GM12878 (cell line): ENCODE measurements around the gene NDUFB1. TPM values are rescaled to one million over a fixed set of nuclear protein-coding genes. Genes with fewer than 3 reads are reported as not detected.

ENCODE experiments used
- ATAC-seq: fragments of 200-7000 bp; cut with Tn5 transposase; 3 replicates; pipeline ENCODE4 v1.9.1; 2020; ENCODE audit warnings: mild to moderate bottlenecking, moderate library complexity
- BruUV-seq: library from RNA; stranded (reverse); fragments of 400-500 nt; replicated peaks from 2 replicates; lab custom pipeline; 2021; lab: Mats Ljungman, UMichigan
- CTCF ChIA-PET: fragments of 300-600 bp; sonication (Branson Sonifier 250); formaldehyde crosslinking; extraction: SDS; loops from one replicate; lab custom pipeline; 2021; ENCODE audit warnings: inconsistent platforms; lab: Yijun Ruan, JAX
- POLR2A ChIA-PET: fragments of 350-600 bp; formaldehyde crosslinking; extraction: SDS; loops from one replicate; lab custom pipeline; 2021; ENCODE audit warnings: inconsistent platforms; lab: Charles Lee
- RAD21 ChIA-PET: fragments of 300-600 bp; sonication (Branson Sonifier 250); formaldehyde crosslinking; loops from one replicate; lab custom pipeline; 2023; ENCODE audit warnings: antibody characterized with exemption; ENCODE audit not compliant: unreplicated experiment; lab: Charles Lee
- SMC1A ChIA-PET: fragments of 300-600 bp; sonication (Branson Sonifier 250); formaldehyde crosslinking; loops from one replicate; lab custom pipeline; 2023; ENCODE audit not compliant: unreplicated experiment, uncharacterized antibody; lab: Charles Lee
- DNase-seq: peaks from one replicate; pipeline ENCODE4 v3.0.0-alpha.2; 2011; ENCODE audit warnings: low read depth, low spot score
- FAIRE-seq: peaks from 3 replicates; lab custom pipeline; 2011; peaks lifted over from hg19 to GRCh38; lab: Jason Lieb, UNC
- H2AFZ ChIP-seq: 2 replicates; pipeline ENCODE4 v1.6.0; 2011; ENCODE audit warnings: low read depth, low read length, control low read depth; ENCODE audit not compliant: control insufficient read depth
- H3K27ac ChIP-seq: 2 replicates; pipeline ENCODE4 v1.5.1; 2011; ENCODE audit warnings: control low read depth; ENCODE audit not compliant: control insufficient read depth, insufficient read depth
- H3K27me3 ChIP-seq, 2 experiments: replicated peaks in 1 of 2; 2 replicates each; pipeline versions ENCODE4 v1.6.0 to v1.6.1; 2011; ENCODE audit warnings: low read length in 1 of 2; ENCODE audit not compliant: control insufficient read depth in 2 of 2, insufficient read depth in 2 of 2
- H3K36me3 ChIP-seq, 2 experiments: 2 replicates each; pipeline ENCODE4 v1.5.1; 2011; ENCODE audit warnings: low read length in 1 of 2; ENCODE audit not compliant: control insufficient read depth in 2 of 2, insufficient read depth in 2 of 2
- H3K4me1 ChIP-seq: 2 replicates; pipeline ENCODE4 v1.6.1; 2011; ENCODE audit warnings: mild to moderate bottlenecking, low read length, moderate library complexity, mixed read lengths; ENCODE audit not compliant: control insufficient read depth, insufficient read depth
- H3K4me2 ChIP-seq: 2 replicates; pipeline ENCODE4 v1.6.0; 2011; ENCODE audit warnings: control low read depth; ENCODE audit not compliant: control insufficient read depth, insufficient read depth
- H3K4me3 ChIP-seq: fragments of 200-600 bp; sonication (generic); 2 replicates; pipeline ENCODE4 v1.5.1; 2016
- H3K79me2 ChIP-seq: 2 replicates; pipeline ENCODE4 v1.6.0; 2011; ENCODE audit warnings: low read length; ENCODE audit not compliant: control insufficient read depth, insufficient read depth
- H3K9ac ChIP-seq: 2 replicates; pipeline ENCODE4 v1.8.0; 2011; ENCODE audit warnings: low read length, control low read depth, mixed read lengths; ENCODE audit not compliant: control insufficient read depth, insufficient read depth
- H3K9me3 ChIP-seq: replicated peaks from 3 replicates; pipeline ENCODE4 v1.5.1; 2011; ENCODE audit warnings: mild to moderate bottlenecking, low read length; ENCODE audit not compliant: control insufficient read depth, insufficient read depth
- H4K20me1 ChIP-seq: 2 replicates; pipeline ENCODE4 v1.6.0; 2011; ENCODE audit not compliant: control insufficient read depth, insufficient read depth
- BACH1 ChIP-seq: fragments of 450-650 bp; IDR thresholded peaks from 2 replicates; pipeline ENCODE4 v1.6.1; 2017; ENCODE audit warnings: mild to moderate bottlenecking, borderline replicate concordance
- CHD1 ChIP-seq: IDR thresholded peaks from 2 replicates; pipeline ENCODE4 v1.6.1; 2012; ENCODE audit warnings: low read depth, low read length, improper control_type of control experiment
- HDGF ChIP-seq: fragments of 450-650 bp; IDR thresholded peaks from 2 replicates; pipeline ENCODE4 v1.6.1; 2016; ENCODE audit warnings: antibody characterized with exemption
- MTA2 ChIP-seq: fragments of 450-650 bp; IDR thresholded peaks from 2 replicates; pipeline ENCODE4 v1.6.1; 2016; ENCODE audit warnings: low read depth, mild to moderate bottlenecking, moderate library complexity
- MTA3 ChIP-seq: IDR thresholded peaks from 2 replicates; pipeline ENCODE4 v1.6.1; 2012; ENCODE audit warnings: low read length, inconsistent platforms, borderline replicate concordance
- POLR2AphosphoS2 ChIP-seq: IDR thresholded peaks from 2 replicates; pipeline ENCODE4 v1.6.1; 2011; ENCODE audit warnings: low read depth, mild to moderate bottlenecking, low read length, improper control_type of control experiment, moderate library complexity
- RCOR1 ChIP-seq: conservative IDR thresholded peaks from 2 replicates; pipeline ENCODE4 v1.6.1; 2012; ENCODE audit warnings: low read depth, low read length, improper control_type of control experiment
- RFX5 ChIP-seq: IDR thresholded peaks from 2 replicates; pipeline ENCODE4 v1.6.1; 2011; ENCODE audit warnings: low read depth, low read length, improper control_type of control experiment
- SMC3 ChIP-seq: IDR thresholded peaks from 2 replicates; pipeline ENCODE4 v1.6.1; 2011; ENCODE audit warnings: low read length, improper control_type of control experiment, borderline replicate concordance
- SP1 ChIP-seq: IDR thresholded peaks from one replicate; pipeline ENCODE4 v1.6.1; 2011; ENCODE audit warnings: low read depth, low read length
- YY1 ChIP-seq: IDR thresholded peaks from 2 replicates; pipeline ENCODE4 v1.6.1; 2011; ENCODE audit warnings: low read depth, mild to moderate bottlenecking, low read length
- ZNF384 ChIP-seq: IDR thresholded peaks from 2 replicates; pipeline ENCODE4 v1.6.1; 2012; ENCODE audit warnings: low read depth, mild to moderate bottlenecking, low read length, improper control_type of control experiment, borderline replicate concordance
- WGBS: methylation state at CpG from one replicate; pipeline ENCODE4 v1.1.6; 2016; ENCODE audit warnings: low lambda C conversion rate; ENCODE audit not compliant: insufficient replicate concordance, insufficient coverage; ENCODE audit errors: missing lambda C conversion rate; 5-methylcytosine and 5-hydroxymethylcytosine counted together
- in situ Hi-C: fragments of 300-500 bp; cut with MboI; formaldehyde crosslinking; loops from 9 replicates; pipeline ENCODE4 v1.14.3; 2018; ENCODE audit warnings: mixed read lengths
- intact Hi-C: fragments of 100-400 bp; cut with micrococcal nuclease; formaldehyde crosslinking; loops from one replicate; pipeline ENCODE4 v1.14.2; 2022; ENCODE audit not compliant: unreplicated experiment
- polyA plus RNA-seq, 11 experiments: library from polyadenylated mRNA; depleted of rRNA in 4 of 11; unstranded in 6 of 11; stranded (reverse) in 5 of 11; fragments of >200 nt; fragmentation: Nextera tagmentation in 4 of 11; fragmentation: Illumina TruSeq in 1 of 11; extraction: Ambion mirVana in 4 of 11; extraction: Trizol in 1 of 11; gene quantifications; 1 replicate in 1 of 11; 2 replicates in 10 of 11; pipeline versions ENCODE4 v1.2.1 to v1.2.3, GENCODE V29; 2011 to 2016; ENCODE audit warnings: inconsistent platforms in 2 of 11, missing spikeins in 2 of 11, low read depth in 1 of 11
- total RNA-seq, 4 experiments: library from RNA; depleted of rRNA in 3 of 4; stranded (reverse); fragments of >200 nt in 3 of 4; fragmentation: Illumina TruSeq in 1 of 4; extraction: Trizol in 1 of 4; gene quantifications; 2 replicates each; pipeline versions ENCODE4 v1.2.1 to v1.2.3, GENCODE V29; 2013 to 2021

NDUFB1 gene
- total and polyA plus RNA-seq, 10 of the 15 experiments (the other 5 are each of a cell fraction or from before 2014, with no cell fraction given) = 132 to 919 (median 561) TPM

DNA sequence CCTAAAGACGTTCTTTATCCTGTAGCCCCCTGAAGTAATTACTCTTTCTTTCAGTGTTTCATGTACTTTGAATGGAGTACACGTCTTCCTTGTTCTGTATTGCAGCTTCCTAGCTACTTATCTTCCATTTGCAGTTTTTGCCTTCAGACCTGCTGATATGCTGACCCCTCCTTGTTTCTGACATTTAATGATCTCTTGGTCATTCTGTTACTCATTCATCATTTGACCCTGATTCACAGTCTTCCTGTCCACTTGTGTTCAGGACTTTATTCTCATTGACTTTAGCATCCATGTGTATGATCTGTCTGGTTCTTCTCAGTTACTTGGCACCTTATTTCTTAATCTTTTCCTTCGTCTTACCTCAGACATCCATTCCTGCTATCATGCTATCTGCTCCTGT is 22.5 kb upstream of the NDUFB1 start:
- Histone ChIP-seq H4K20me1 (no peaks in the 10 kb centered on the region), H3K36me3 (peaks cover 2 to 21% of the 10 kb centered on the region in 2 experiments), H3K4me1 (no peaks in the 10 kb centered on the region), H3K27ac (no peak overlapping the region), H3K27me3 (no peaks in the 10 kb centered on the region), H3K79me2 (no peaks in the 10 kb centered on the region), H3K4me3 (no peak overlapping the region), H2AFZ (no peak overlapping the region), H3K9ac (no peak overlapping the region), H3K9me3 (no peaks in the 10 kb centered on the region), H3K4me2 (no peak overlapping the region)
- in situ Hi-C loops = loop anchor here (25.0 kb wide), 1 partner anchor 543 kb away; no protein-coding TSS in a partner anchor
- no TSS peak for BruUV-seq
- intact Hi-C loops = no loop called here
- RAD21 ChIA-PET = no interaction called here
- CTCF ChIA-PET = interaction anchor here (0.8 to 1.6 kb wide), 2 partner anchors 8 to 209 kb away, joined by 3 to 10 read pairs; no protein-coding TSS in a partner anchor
- FAIRE-seq (no peak), ATAC-seq (no peak), DNase-seq (no peak)
- WGBS = 100% methylated on average over 3 of the region's 3 CpGs
- POLR2A ChIA-PET = no interaction called here
- SMC1A ChIA-PET = interaction anchor here (1.2 to 2.2 kb wide), 2 partner anchors 208 to 213 kb away, joined by 4 to 10 read pairs; no protein-coding TSS in a partner anchor
- TF ChIP-seq BACH1 = no peak
- no peak for TF ChIP-seq SMC3
- TF ChIP-seq MTA2 = no peak
- TF ChIP-seq YY1 = no peak
- TF ChIP-seq HDGF = no peak
- TF ChIP-seq CHD1 = no peak
- TF ChIP-seq POLR2AphosphoS2 = no peak
- TF ChIP-seq RCOR1 = no peak
- no peak for TF ChIP-seq RFX5
- no peak for TF ChIP-seq MTA3
- no peak for TF ChIP-seq SP1
- no peak for TF ChIP-seq ZNF384
